ENCODE data around the gene LAMA2.

LAMA2 gene

GRCh38 chr6:129211626-129212025, 328.7 kb downstream of the LAMA2 start:
- no peak overlapping the region for H3K4me3 Mint-ChIP-seq
- H3K9me3 Mint-ChIP-seq, result no peaks in the 10 kb centered on the region
- peaks cover 18% of the 10 kb centered on the region for H3K27me3 Mint-ChIP-seq
- no peak for DNase-seq
- no peaks in the 10 kb centered on the region for H3K36me3 Mint-ChIP-seq (ENCODE audit: low read depth)
- no peak overlapping the region for H3K27ac Mint-ChIP-seq
- H3K4me1 Mint-ChIP-seq (ENCODE audit: low read depth), result no peaks in the 10 kb centered on the region

DNA sequence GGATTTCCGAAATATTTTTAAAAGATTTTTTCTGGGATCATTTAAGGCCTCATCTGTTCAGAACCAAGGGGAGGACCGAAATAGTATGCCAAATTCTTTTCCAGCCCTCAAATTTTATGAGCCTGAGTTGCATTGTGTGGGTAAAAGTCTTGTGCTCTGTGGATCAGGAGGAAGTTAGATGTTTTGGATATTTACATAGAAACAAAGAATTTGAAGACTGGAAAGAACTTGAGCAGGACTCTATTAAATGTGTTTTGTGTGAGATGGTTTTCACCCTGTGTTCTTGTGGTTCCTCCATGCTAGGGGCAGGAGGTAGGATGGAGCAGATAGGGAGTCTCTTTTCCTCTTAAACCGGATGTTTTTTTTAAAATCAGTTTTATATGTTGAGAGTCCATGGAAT, 329.1 kb downstream of the LAMA2 start:
- Mint-ChIP-seq H3K27me3 (peaks cover 14% of the 10 kb centered on the region), H3K36me3 (ENCODE audit: low read depth) (no peaks in the 10 kb centered on the region), H3K27ac (no peak overlapping the region), H3K4me3 (no peak overlapping the region), H3K4me1 (ENCODE audit: low read depth) (no peaks in the 10 kb centered on the region), H3K9me3 (no peaks in the 10 kb centered on the region)
- no peak for DNase-seq

GRCh38 chr6:129215246-129215645, 332.3 kb downstream of the LAMA2 start:
- H3K27ac Mint-ChIP-seq, result no peak overlapping the region
- H3K9me3 Mint-ChIP-seq, result no peaks in the 10 kb centered on the region
- no peaks in the 10 kb centered on the region for H3K36me3 Mint-ChIP-seq (ENCODE audit: low read depth)
- H3K27me3 Mint-ChIP-seq, result peaks cover 14% of the 10 kb centered on the region
- H3K4me1 Mint-ChIP-seq (ENCODE audit: low read depth), result no peaks in the 10 kb centered on the region
- H3K4me3 Mint-ChIP-seq, result no peak overlapping the region
- no peak for DNase-seq

GRCh38 chr6:129215916-129216520, 333.1 kb downstream of the LAMA2 start:
- Mint-ChIP-seq H3K4me3 (no peak overlapping the region), H3K36me3 (ENCODE audit: low read depth) (no peaks in the 10 kb centered on the region), H3K27me3 (peaks cover 14% of the 10 kb centered on the region), H3K9me3 (no peaks in the 10 kb centered on the region), H3K27ac (no peak overlapping the region), H3K4me1 (ENCODE audit: low read depth) (no peaks in the 10 kb centered on the region)
- no peak for DNase-seq

DNA sequence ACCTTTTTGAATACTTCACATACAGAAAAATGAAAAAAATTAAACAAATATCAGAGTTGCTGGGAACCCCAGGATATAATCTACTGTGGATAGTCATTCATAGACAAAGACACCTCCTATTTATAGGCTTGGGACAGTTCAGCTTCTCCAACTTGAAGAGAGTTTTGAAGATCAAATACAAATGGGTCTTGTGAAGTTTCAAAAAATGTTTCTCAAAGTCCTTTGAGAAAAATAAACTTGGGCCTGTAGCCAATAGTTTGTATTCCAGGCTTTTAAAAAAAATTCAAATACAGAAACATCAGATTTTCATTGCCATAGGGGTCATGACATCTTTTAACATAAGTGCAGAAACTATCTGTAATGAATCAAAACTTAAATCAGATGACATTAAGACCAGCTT, 334.8 kb downstream of the LAMA2 start:
- Mint-ChIP-seq H3K27ac (no peak overlapping the region), H3K9me3 (no peaks in the 10 kb centered on the region), H3K36me3 (ENCODE audit: low read depth) (no peaks in the 10 kb centered on the region), H3K4me3 (no peak overlapping the region), H3K27me3 (peaks cover 14% of the 10 kb centered on the region), H3K4me1 (ENCODE audit: low read depth) (no peaks in the 10 kb centered on the region)
- no peak for DNase-seq

DNA sequence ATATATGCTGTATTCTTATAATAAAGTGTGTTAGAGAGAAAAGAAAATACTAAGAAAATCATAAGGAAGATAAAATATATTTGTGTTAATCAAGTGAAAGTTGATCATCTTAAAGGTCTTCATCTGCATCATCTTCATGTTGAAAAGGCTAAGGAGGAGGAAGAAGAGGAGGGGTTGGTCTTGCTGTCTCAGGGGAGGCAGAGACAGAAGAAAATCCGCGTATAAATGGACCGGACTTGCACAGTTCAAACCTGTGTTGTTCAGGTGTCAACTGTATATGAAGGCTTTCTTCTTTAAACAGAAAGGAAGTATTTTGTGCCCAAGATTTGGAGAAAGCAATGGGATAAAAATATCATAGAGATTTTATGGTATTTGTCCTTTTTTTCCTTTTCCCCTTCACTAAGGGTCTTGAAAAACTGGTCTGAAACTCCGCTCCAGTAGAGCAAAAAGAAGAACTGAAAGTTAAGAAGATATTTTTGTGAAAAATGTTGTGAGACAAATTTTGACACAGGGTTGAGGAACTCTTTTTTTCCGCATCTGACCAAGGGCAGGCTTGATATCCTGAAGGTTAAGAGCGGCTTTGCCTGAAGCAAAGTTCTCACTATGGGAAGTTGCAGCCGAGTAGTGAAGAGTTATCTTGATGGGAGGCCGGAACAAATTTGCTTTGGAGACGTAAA, 350.7 kb downstream of the LAMA2 start:
- Mint-ChIP-seq H3K4me1 (ENCODE audit: low read depth) (no peaks in the 10 kb centered on the region), H3K36me3 (ENCODE audit: low read depth) (no peaks in the 10 kb centered on the region), H3K9me3 (no peaks in the 10 kb centered on the region), H3K27me3 (peaks cover 26% of the 10 kb centered on the region), H3K27ac (no peak overlapping the region), H3K4me3 (no peak overlapping the region)
- no peak for DNase-seq

DNA sequence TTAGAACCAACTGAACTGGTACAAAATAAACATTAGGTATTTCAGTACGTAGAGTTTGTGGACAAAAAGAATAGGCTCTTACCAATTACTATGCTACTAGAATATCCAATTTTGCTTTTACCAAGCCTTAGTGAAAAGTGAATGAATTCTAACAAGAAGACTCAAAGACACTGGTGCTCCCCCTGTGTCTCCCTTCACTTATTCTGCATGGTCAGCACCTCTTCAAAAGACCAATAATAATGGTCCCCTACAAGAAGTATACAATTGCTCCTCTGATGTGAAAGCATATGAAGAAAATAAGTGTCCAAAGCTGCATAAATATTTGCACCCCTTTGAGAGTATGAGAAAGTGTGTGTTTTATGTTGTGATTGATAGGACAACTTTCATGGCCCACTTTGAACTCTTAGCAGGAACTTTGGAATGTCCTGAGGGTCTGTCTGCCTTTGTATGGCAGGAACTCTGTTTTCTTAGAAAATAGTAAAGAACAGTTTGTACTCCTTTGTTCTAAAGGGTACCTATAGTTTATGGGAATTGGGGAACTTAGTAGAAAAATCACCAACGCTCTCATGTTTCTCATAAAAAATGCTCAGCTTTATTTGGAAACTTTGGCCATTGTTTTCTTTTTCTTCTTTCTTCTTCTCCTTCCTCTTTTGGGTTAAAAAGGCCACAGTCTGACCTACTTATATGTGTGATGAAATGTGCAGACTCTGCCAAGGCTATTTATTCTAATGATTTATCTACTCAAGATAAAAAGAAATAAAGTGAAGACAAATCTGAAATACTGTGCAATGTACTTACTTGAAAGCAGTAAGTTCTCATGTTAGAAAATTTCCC, 352.4 kb downstream of the LAMA2 start:
- no peak for DNase-seq
- H3K27me3 Mint-ChIP-seq, result peaks cover 20% of the 10 kb centered on the region
- no peaks in the 10 kb centered on the region for H3K4me1 Mint-ChIP-seq (ENCODE audit: low read depth)
- H3K4me3 Mint-ChIP-seq, result no peak overlapping the region
- H3K36me3 Mint-ChIP-seq (ENCODE audit: low read depth), result no peaks in the 10 kb centered on the region
- H3K9me3 Mint-ChIP-seq, result no peaks in the 10 kb centered on the region
- no peak overlapping the region for H3K27ac Mint-ChIP-seq

DNA sequence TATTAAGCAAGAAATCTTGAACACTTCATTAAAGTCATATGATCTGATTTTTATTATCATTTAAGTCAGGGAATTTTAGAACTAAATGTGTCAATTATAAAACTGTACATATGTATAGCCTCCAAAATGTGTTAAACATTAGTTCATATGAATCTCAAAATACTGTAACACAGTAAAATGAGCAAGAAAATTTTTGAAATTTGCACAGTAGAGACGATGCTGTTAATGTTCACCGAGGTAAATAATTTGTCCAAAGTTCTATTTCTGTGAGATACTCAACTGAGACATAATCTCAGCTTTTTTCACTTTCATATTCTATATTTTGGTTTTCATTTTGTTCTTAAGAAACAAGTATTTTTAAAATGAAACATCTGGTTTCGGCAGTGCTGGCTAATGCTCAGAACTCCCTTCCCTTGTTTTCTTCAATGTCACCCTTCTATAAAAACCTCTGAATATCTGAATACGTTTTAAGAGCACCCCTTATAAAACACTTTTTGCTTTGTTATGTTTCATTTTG, 353.1 kb downstream of the LAMA2 start:
- H3K27me3 Mint-ChIP-seq, result peaks cover 23% of the 10 kb centered on the region
- H3K27ac Mint-ChIP-seq, result no peak overlapping the region
- no peaks in the 10 kb centered on the region for H3K4me1 Mint-ChIP-seq (ENCODE audit: low read depth)
- H3K9me3 Mint-ChIP-seq, result no peaks in the 10 kb centered on the region
- H3K4me3 Mint-ChIP-seq, result no peak overlapping the region
- no peak for DNase-seq
- H3K36me3 Mint-ChIP-seq (ENCODE audit: low read depth), result no peaks in the 10 kb centered on the region

- no peak overlapping the region for H3K4me3 Mint-ChIP-seq
Measured at GRCh38 chr6:129238991-129239390, 356.1 kb downstream of the LAMA2 start.

GRCh38 chr6:129239825-129240491, 357.0 kb downstream of the LAMA2 start:
- Mint-ChIP-seq H3K36me3 (ENCODE audit: low read depth) (no peaks in the 10 kb centered on the region), H3K4me3 (no peak overlapping the region), H3K4me1 (ENCODE audit: low read depth) (no peaks in the 10 kb centered on the region), H3K27me3 (peaks cover 21% of the 10 kb centered on the region), H3K9me3 (no peaks in the 10 kb centered on the region), H3K27ac (no peak overlapping the region)
- DNase-seq, result no peak

More at GRCh38 chr6:129238991-129239390, 356.1 kb downstream of the LAMA2 start:
- Mint-ChIP-seq H3K9me3 (no peaks in the 10 kb centered on the region), H3K27ac (no peak overlapping the region), H3K4me1 (ENCODE audit: low read depth) (no peaks in the 10 kb centered on the region), H3K27me3 (peaks cover 21% of the 10 kb centered on the region), H3K36me3 (ENCODE audit: low read depth) (no peaks in the 10 kb centered on the region)
- DNase-seq, result no peak

- Mint-ChIP-seq H3K4me3 (no peak overlapping the region), H3K36me3 (ENCODE audit: low read depth) (no peaks in the 10 kb centered on the region), H3K27me3 (peaks cover 21% of the 10 kb centered on the region), H3K4me1 (ENCODE audit: low read depth) (no peaks in the 10 kb centered on the region), H3K9me3 (no peaks in the 10 kb centered on the region), H3K27ac (no peak overlapping the region)
- no peak for DNase-seq
Measured at GRCh38 chr6:129240492-129240853, 357.5 kb downstream of the LAMA2 start.

DNA sequence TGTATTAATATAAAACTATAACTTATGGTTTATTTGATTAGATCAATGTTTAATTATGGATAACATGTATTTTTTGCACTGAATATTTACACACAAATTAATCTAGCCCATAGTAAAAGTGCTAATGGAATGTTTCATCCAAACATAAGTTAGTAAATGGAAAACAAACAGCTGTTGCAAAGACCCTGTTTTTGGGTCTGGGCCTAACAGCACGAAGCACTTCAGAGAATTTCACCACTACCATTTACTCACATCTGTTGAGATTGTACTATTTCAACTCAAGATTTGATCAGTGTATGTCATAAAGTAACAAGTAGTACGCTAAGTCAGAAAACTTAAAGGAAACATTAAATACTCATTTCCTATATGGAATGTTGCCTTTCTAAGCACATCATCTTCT, 359.6 kb downstream of the LAMA2 start:
- Mint-ChIP-seq H3K36me3 (ENCODE audit: low read depth) (no peaks in the 10 kb centered on the region), H3K9me3 (no peaks in the 10 kb centered on the region), H3K4me1 (ENCODE audit: low read depth) (no peaks in the 10 kb centered on the region), H3K27me3 (peaks cover 22% of the 10 kb centered on the region), H3K27ac (no peak overlapping the region), H3K4me3 (no peak overlapping the region)
- DNase-seq, result no peak

DNA sequence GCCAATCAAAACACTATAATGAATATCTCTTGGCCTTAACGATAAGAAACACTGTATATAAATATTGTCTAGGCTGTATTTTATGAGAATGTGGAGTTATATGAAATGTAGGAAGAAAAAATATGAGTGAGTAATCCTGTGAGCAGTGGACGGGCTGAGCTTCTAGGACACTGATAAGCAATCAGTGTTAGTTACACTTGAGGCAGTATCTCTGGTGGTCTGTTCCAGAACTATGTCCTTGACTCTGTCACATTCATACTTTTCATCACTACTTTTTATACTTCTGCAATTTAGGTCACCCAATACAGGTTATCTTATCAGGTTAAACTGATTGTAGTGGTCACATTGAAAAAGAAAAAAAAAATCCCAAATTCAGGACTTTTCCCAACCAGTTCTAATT, 360.4 kb downstream of the LAMA2 start:
- Mint-ChIP-seq H3K27ac (no peak overlapping the region), H3K9me3 (no peaks in the 10 kb centered on the region), H3K4me1 (ENCODE audit: low read depth) (no peaks in the 10 kb centered on the region), H3K36me3 (ENCODE audit: low read depth) (no peaks in the 10 kb centered on the region), H3K27me3 (peaks cover 26% of the 10 kb centered on the region), H3K4me3 (no peak overlapping the region)
- no peak for DNase-seq

DNA sequence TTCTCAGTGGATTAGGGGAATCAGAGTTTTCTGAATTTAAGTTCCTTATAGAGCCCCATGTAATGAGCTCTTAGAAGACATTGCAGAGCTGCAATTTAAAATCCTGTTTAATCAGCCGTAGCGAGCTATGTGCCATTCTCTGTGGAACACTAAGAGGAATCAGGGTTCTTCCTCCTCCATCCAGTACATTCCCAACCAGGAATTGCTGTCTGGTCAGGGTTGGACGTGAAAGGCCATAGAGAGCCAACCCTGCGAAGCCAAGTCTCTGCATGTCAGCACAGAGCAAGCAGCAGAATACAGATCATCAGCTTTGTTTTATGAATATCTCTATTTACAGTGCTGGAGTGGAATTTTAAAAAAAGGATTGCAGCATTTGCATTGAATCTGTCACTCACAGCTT, 366.0 kb downstream of the LAMA2 start:
- H3K27me3 Mint-ChIP-seq, result peaks cover 31% of the 10 kb centered on the region
- peaks cover 22% of the 10 kb centered on the region for H3K4me1 Mint-ChIP-seq (ENCODE audit: low read depth)
- no peaks in the 10 kb centered on the region for H3K36me3 Mint-ChIP-seq (ENCODE audit: low read depth)
- H3K4me3 Mint-ChIP-seq, result no peak overlapping the region
- no peak for DNase-seq
- H3K9me3 Mint-ChIP-seq, result no peaks in the 10 kb centered on the region
- H3K27ac Mint-ChIP-seq, result no peak overlapping the region

Measured in activated T-cell treated with anti-CD3 and anti-CD28 coated beads, Interleukin-2, amount 50 U/mL, for 24 hours (primary cell).